Activated CD4-positive, alpha-beta T cell treated with anti-CD3 and anti-CD28 coated beads, Interleukin-2, amount 50 U/mL, for 48 hours (primary cell): ENCODE measurements around the gene OR52R1.
"Not testable (repeated sequence)": the region's sequence is repeated elsewhere in the genome, so short reads cannot be mapped to it uniquely, and the experiment has no call there.

ENCODE experiments used
- DNase-seq, 2 experiments: peaks; one replicate each; pipeline ENCODE4 v3.0.0-alpha.2; 2020

The OR52R1 gene

DNA sequence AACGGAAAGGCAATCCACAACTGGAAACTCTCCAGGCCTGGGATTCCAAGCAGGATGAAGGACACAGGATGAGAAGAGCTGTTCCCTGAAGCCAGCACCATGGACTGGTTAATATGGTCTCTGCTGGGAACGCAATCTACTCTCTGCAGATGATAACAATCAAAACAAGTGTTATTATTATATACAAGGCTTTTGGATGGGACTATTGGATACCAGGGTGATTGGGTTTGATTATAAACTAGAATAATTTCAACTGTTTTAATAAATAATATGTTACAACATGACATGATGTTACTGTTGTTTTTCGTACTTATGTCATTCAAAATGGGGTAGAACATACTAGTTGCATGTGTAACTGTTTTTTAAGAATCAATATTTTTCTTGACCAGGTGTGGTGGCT, at the start of gene OR52R1:
Gene OR52R1 (minus strand): TSS at position 101 of the 400 bp plus-strand sequence. CDS start 0 bp downstream, at position 101.
- no peak for DNase-seq

DNA sequence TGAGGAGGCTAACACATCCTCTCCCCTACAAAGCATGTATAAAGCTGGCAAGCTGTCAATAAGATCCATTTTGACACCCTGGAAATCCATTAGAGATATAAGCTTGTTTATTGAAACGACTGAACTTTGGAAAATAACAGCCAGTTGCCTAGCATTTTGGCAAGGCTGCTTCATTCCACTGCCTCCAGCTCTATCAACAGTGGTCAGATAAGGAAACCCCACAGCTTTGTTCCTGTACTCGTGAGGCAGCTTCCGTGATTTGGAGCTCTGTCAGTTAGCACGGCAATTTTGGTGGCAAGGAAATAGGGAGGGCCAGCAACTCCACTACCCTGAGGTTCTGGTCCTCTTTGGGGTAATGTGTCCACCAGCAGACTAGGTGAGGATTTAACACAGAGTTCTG, 46.9 kb upstream of the OR52R1 start:
- no peak for DNase-seq

DNA sequence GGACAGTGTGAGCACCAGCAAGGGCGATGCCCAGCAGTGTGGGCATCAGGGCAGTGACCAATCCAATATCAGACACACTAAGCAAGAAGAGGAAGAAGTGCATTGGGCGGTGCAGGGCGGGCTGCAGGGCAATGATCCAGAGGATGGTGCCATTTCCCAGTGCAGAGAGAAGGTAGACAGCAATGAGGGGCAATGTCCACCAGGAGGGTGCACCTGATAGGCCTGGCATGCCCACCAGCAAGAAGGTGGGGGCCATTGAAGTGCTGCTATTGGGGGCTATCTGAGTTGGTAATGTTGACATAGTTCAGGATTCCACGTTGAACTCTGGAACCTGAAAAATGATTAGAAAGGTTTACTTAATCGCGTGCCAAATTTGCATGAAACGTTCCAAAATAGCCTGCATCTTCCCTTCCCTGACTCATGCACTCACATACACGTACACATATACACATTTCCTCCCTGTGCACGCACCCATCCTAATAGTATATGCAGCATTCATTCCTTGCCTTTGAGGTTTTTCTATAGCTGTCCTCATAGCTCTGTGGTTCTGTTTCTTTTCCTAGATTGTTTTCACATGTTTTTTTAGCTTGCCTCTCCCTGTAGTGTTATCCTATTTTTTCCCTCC, 44.8 kb upstream of the OR52R1 start, which contains the start of gene OR51S1:
Gene OR51S1 (minus strand): TSS at position 301 of the 625 bp plus-strand sequence. CDS start 0 bp downstream, at position 301.
- DNase-seq, result no peak

DNA sequence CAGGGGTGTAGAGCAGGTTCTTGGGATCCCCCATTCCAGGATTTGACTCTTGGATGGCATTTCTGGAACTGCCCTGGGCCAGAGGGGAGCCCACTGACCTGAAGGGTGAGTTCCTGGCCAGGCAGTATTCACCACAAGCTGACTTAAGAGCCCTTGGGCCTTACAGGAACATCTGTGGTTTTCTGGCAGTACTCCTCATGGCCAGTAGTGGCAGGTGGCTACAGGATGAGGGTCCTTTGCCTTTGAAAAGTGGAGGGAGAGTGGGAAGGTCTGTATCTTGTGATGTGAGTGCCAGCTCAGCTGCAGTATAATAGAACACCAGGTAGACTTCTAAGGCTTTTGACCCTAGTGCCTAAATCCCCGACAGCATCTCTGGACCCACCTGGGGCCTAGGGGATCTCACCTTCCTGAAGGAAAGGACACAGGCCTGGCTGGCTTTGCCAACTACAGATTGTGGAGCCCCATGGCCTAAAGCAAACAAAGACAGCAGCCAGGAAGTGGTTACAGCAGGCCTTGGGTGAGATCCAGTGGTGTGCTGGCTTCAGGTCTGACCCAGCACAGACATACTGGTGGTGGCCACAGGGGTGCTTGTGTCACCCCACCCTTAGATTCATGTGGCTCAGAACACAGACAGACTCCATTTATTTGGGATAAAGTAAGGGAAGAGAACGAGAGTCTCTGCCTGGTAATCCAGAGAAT, 35.8 kb upstream of the OR52R1 start:
- DNase-seq, result no peak

DNA sequence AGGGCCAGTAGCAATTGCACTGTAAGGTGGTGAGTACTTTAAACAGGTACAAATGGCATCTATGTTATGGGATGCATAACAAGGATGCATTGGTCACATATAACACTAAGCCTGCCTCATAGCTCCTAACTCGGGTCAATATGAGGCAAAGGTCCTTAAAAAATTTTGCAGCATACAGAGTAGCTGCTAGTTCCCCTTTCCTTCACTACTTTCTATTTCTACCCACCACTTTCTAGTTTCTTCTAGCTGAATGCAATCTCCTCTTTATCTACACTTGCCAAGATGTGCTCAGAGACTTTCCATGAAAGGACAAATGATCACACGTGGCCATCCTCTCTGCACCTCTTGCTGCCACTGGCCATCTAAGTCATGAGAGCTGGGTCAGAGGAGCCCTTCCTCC, 26.7 kb upstream of the OR52R1 start:
- no peak for DNase-seq

DNA sequence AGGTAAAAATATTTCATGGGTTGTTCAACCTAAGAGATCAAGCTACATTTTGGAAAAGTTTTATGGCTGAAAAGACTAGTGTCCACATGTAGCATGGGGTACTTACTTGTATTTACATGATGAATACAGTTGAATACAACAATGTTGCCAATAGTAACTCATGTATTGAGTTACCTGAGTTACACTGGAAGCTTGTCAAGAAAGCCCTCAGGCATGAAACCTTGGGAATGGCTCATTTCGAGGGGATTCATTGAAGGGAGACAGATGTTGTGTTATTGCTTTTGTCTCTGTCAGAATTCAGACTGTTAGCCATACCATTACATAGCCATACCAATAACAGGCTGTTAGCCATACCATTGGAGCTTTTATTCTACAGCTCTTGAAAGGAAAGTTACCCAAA, 26.2 kb upstream of the OR52R1 start:
- DNase-seq, result no peak

DNA sequence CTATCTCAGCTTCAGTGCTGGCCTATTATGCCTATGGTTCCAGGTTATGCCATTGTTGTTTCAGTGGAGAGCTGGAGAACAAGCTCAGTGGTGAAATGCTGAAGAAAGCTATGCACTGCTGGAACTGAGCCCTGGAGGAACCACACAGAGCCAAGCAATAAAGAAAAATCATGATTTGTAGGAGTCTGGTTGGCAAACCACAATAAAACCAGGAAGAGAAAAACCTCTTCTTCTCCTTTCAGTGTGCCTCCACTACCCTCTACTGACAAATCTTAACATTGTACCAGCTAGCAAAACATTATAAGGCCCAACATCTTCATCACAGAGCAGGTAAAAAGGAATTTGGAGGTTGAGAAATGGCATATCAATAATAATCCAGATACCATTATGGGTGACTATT, 22.2 kb upstream of the OR52R1 start:
- no peak for DNase-seq

DNA sequence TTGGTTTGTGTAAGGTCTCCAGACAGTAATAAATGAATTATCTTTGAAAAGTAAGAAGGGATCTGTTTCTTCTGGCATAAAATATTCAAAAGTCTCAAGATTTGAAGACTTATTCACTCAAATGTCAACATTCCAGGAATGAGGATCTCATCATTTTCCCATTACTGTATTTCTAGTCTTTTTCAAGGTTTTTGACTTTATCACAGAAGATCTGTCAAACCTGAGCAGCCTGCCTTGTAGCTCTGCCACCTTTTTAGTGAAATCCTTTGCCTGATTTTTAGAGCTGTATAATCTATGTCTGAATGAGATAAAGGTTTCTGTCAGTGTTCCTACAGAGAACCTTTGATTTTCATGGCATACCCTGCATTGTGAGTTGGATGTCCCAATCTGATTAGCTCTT, 21.0 kb upstream of the OR52R1 start:
- DNase-seq, result no peak

DNA sequence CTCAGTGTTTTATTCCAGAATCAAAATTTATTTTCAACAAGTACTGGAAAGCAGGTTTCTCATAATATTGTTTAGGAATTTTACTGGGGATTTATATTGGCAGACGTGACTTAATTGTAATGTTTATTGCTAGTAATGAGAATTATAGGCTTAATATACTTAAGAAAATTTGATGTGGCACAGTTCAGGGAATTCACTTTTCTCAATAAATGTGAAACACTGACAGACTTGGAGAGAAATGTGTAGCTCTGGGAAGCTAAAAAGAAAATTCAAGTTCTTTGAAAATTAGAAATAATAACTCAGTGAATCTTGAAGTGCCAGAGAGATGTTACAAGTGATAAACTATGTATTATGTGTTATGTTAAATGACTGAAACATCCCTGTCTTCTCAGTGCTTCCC, 16.8 kb upstream of the OR52R1 start, which contains the start of gene OR51F2:
Gene OR51F2 (plus strand): TSS at position 301 of the 400 bp plus-strand sequence. CDS start 101 bp downstream, outside the sequence.
- no peak for DNase-seq

DNA sequence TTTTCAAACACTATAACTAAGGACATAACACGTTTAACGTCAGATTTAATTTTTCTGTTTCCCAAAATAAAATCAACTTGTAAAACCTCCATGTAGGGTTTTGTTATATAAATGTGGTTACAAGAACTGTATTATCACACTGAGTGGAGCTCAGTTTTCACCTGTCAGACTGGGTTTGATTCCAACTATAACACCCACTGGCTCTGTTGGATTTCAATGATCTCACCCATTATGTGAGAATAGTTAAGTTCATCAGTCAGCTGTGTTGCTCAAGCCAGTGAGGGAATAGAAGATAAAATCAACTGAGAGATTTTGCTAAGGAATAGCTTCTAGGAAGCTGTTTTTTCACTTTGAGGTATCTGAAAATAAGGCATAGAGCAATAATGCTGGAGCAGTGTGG, 5.1 kb upstream of the OR52R1 start:
- no peak for DNase-seq

DNA sequence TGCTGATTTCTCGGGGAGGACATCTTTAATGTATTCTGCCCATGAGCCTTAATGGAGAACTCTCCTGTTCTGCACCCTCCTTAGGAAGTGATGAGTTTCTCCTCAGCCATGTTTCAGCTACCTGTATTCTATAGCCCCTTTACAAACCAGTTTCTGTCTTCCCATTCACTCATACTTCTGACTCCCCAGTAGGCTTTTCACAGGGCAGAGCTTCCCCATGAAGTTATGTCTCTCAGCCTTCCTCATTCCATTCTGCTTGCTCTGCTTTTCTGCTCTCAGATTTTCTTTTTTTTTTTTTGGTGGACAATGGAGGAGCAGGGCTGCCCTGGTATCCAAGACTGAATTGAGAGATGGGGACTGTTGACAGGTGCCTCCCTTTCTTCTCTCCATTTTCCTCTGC, 4.3 kb upstream of the OR52R1 start:
- no peak for DNase-seq

DNA sequence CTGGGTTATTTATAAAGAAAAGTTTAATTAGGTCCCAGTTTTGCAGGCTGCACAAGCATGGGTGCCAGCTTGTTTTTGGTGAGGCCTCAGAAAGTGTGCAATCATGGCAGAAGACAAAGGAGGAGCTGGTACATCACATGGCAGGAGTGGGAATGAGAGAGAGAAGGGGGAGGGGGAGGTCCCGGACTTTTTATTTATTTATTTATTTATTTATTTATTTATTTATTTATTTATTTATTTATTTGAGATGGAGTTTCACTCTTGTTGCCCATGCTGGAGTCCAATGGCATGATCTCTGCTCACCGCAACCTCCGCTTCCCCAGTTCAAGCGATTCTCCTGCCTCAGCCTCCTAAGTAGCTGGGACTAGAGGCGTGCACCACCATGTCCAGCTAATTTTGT, 2.9 kb downstream of the OR52R1 start:
- not testable (repeated sequence) for DNase-seq

DNA sequence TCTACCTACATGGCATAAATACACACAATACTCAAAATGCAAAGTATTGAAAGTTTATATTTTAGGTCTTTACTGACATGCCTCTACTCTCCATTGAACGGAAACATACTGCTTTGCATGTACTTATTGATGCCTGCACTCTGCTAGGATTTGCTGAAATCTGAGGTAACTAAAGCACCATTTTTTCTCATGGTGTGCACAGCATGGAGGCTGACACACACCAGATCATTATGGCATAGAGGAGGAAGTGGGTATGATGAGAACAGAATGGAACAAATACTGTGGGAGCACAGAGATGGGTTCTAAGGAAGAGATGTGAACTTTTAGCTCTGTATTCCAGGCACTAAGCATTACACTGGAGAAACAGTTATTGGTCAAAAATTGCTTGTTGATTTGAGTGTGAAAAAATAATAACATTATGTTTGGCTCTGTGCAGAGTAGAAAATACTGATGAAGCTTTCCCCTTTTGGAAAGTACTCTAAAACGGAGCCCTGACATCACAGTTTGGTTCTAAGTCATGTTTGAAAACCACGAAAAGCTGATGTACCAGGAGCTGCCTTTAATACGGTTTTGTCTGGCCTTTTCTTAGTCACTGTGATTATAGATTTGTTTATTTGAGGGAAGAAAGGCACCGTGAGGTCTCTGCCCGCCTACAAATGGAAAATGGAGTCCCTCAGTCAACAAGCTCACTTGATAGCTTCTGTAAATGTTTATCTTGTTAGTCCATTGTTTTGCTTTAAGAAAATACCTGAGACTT, 5.6 kb downstream of the OR52R1 start:
- DNase-seq, result no peak

DNA sequence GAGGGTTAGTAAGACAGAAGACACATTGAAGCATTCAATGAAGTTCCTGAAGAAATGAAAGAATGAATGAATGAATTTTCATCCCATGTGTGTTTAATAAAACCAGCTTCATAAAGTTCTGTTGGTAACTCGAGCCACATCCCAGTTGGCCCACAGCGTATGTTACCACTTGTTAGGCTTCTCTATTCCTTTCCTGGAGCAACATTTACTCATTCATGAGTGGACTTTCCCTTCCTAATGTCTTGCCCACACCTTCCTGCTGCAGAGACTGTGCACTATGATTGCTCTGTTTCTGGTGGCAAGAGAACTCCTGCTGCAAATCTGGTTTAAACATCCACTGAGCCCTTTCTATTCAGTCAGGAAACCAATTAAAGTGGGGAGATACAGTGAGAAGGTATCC, 7.0 kb downstream of the OR52R1 start:
- no peak for DNase-seq

DNA sequence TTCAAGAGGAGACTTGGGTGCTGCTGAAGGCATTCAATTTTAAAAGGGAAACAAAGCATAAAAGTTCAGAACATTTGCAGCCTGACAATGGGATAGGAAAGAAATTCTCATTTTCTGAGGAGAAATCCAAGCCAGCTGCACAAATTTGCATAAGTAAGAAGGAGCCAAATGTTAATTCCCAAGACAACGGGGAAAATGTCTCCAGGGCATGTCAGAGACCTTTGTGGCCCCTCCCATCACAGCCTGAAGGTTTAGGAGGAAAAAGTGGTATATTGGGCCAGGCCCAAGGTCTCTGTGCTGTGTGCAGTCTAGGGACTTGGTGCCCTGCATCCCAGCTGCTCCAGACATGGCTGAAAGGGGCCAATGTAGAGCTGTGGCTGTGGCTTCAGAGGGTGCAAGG, 21.7 kb downstream of the OR52R1 start:
- DNase-seq, result no peak

DNA sequence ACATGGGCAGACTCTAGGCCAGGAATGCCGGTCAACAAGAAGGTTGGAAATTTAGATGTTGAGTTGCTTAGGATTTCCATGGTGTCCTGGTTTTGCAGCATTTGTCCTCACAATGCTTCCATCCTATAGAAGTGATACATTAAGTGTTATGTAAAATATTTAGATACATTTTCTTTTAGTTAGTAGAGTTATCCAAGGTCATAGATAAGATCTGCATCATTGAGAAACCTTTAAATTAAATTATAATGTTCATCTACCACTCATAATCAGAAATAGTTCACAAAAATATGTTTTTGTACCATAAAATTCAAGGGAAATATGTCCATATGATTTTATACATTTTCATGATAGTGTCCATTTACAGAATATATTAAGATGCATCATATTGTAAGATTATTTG, 34.3 kb downstream of the OR52R1 start, which contains the start of gene OR51F1:
Gene OR51F1 (minus strand): TSS at position 101 of the 400 bp plus-strand sequence. CDS start 0 bp downstream, at position 101.
- no peak for DNase-seq

DNA sequence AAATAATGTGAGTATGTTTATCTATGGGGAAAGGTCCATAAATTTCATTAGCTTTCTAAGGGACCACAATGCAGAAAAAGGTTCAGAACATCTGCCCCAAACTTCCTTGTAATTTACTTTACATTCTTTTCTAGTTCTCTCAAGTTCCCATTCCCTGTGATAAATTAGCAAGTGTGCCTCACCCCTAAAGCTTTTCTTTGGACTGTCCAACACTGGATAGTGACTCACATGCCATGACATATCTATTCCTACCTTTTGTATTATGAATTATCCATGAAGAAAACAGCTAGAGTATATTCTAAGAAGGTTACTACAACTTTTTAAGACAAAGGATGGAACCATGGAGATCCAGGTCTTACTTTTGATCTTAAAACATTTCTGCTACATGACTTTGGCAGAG, 36.1 kb downstream of the OR52R1 start:
- DNase-seq, result no peak

DNA sequence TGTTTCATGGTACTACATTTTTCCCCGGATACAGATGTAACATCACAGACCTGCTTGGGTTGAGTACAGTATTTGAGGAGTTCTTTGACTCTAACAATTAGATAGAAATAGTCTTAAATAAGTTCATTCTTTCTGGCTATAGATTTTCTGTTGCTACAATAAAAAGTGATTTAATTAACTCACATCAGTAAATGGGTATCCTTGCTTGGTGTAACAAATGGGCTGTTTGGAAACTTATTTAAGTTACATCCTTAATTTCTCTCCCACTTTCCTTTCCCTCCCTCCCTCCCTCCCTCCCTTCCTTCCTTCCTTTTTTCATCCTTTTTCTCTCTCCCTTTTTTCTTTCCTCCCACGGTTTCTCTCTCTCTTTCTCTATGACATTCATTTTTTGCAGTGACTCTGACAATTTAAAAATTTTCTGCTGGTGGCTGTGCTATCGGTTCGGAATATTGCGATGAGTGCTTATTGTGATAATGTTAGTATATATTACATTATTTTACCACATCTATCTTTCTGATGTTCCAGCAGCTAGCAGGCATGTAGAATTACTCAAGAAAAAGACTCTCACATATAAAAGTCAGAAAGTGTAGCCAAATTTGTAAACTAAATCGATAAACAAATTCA, 37.6 kb downstream of the OR52R1 start:
- no peak for DNase-seq

DNA sequence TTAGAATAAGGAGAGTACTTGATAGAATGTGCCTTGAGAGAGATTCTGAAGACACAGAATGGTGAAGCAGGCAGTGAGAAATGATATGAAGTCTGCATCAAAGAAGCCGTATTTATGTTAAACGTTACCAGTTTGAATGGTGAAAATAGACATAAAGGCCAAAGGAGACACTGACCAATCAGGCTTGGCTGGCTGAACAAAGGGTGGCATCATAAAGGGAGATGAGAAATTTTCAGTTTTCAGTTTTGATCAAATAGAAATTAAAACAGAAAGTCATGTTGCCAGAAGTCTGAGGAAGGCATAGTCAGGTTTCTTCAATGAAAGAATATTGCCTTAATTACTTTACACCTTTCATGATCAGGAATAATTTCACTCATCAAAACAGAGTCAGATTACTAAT, 41.1 kb downstream of the OR52R1 start:
- no peak for DNase-seq
